HepG2 (cell line): ENCODE results near the gene NINL. TPM values are rescaled to one million over a fixed set of nuclear protein-coding genes. Genes with fewer than 3 reads are reported as not detected.

Source experiments
- CCAR2 ChIP-seq: fragments of 200-400 bp; formaldehyde crosslinking; optimal IDR thresholded peaks from 2 replicates; pipeline ENCODE3; 2018; ENCODE audit warnings: low read depth, mild to moderate bottlenecking, low read length, moderate library complexity
- CTCF ChIP-seq: sonication (generic); formaldehyde crosslinking; IDR thresholded peaks from 2 replicates; pipeline ENCODE4 v1.5.0; 2020; ENCODE audit warnings: mild to moderate bottlenecking, missing genetic modification reagents, moderate library complexity
- EZH2 ChIP-seq: conservative IDR thresholded peaks from 2 replicates; pipeline ENCODE4 v1.6.1; 2012; ENCODE audit warnings: mild to moderate bottlenecking, low read depth, low read length, moderate library complexity
- GATAD1 ChIP-seq: IDR thresholded peaks from 2 replicates; pipeline ENCODE4 v1.6.1; 2016; ENCODE audit warnings: missing genetic modification reagents, missing compliant biosample characterization
- KDM2A ChIP-seq: sonication (generic); formaldehyde crosslinking; IDR thresholded peaks from 2 replicates; pipeline ENCODE4 v1.4.0; 2020; ENCODE audit warnings: low read depth, missing genetic modification reagents, borderline replicate concordance
- NFIC ChIP-seq: IDR thresholded peaks from 2 replicates; pipeline ENCODE4 v1.6.1; 2012; ENCODE audit warnings: mild to moderate bottlenecking, low read length, inconsistent platforms
- TFDP1 ChIP-seq: IDR thresholded peaks from 2 replicates; pipeline ENCODE4 v1.6.1; 2016; ENCODE audit warnings: missing compliant biosample characterization, missing genetic modification reagents, borderline replicate concordance
- XRCC5 ChIP-seq: fragments of 200-400 bp; formaldehyde crosslinking; optimal IDR thresholded peaks from 2 replicates; pipeline ENCODE3; 2017; ENCODE audit warnings: mild to moderate bottlenecking, low read length
- ZFP37 ChIP-seq: sonication (generic); formaldehyde crosslinking; IDR thresholded peaks from 2 replicates; pipeline ENCODE4 v1.4.0; 2020; ENCODE audit warnings: missing genetic modification reagents, borderline replicate concordance
- ZMYM2 ChIP-seq: sonication (generic); formaldehyde crosslinking; IDR thresholded peaks from 2 replicates; pipeline ENCODE4 v1.8.0; 2022; ENCODE audit warnings: mild to moderate bottlenecking, missing genetic modification reagents
- ZNF251 ChIP-seq: sonication (generic); formaldehyde crosslinking; IDR thresholded peaks from 2 replicates; pipeline ENCODE4 v1.9.0; 2021; ENCODE audit warnings: mild to moderate bottlenecking, missing genetic modification reagents
- ZNF546 ChIP-seq: sonication (generic); formaldehyde crosslinking; conservative IDR thresholded peaks from 2 replicates; pipeline ENCODE4 v1.8.1; 2023; ENCODE audit warnings: mild to moderate bottlenecking, missing genetic modification reagents
- ZNF619 ChIP-seq: sonication (generic); formaldehyde crosslinking; IDR thresholded peaks from 2 replicates; pipeline ENCODE4 v1.4.0; 2020; ENCODE audit warnings: mild to moderate bottlenecking, missing genetic modification reagents
- ZNF691 ChIP-seq: sonication (generic); formaldehyde crosslinking; IDR thresholded peaks from 2 replicates; pipeline ENCODE4 v1.4.0; 2020; ENCODE audit warnings: missing genetic modification reagents, low read depth, mild to moderate bottlenecking, borderline replicate concordance
- ZNF768 ChIP-seq: sonication (generic); formaldehyde crosslinking; IDR thresholded peaks from 2 replicates; pipeline ENCODE4 v1.4.0; 2020; ENCODE audit warnings: missing genetic modification reagents
- polyA plus RNA-seq, 8 experiments: library from polyadenylated mRNA; depleted of rRNA in 3 of 8; stranded (reverse) in 7 of 8; unstranded in 1 of 8; fragments of >200 nt; fragmentation: Illumina TruSeq in 4 of 8; extraction: Trizol in 4 of 8; gene quantifications; 2 replicates each; pipeline versions ENCODE4 v1.2.1 to v1.2.3, GENCODE V29; 2011 to 2016; ENCODE audit warnings: low read depth in 4 of 8, missing spikeins in 1 of 8, mixed read lengths in 1 of 8; ENCODE audit not compliant: insufficient read depth in 1 of 8
- total RNA-seq, 5 experiments: library from RNA; depleted of rRNA; stranded (reverse); fragments of >200 nt; fragmentation: Illumina TruSeq; extraction: Trizol; gene quantifications; 2 replicates each; pipeline ENCODE4 v1.2.3, GENCODE V29; 2016; ENCODE audit warnings: low read depth in 1 of 5
- TF ChIP-seq, protein P1 (sequence below): IDR thresholded peaks from 2 replicates; pipeline ENCODE4 v1.4.0; 2020; ENCODE audit warnings: mild to moderate bottlenecking, missing genetic modification reagents
- TF ChIP-seq, protein P2 (sequence below): sonication (generic); formaldehyde crosslinking; IDR thresholded peaks from 2 replicates; pipeline ENCODE4 v1.9.0; 2021; ENCODE audit warnings: missing genetic modification reagents, mild to moderate bottlenecking, borderline replicate concordance
- TF ChIP-seq, protein P3 (sequence below): sonication (generic); formaldehyde crosslinking; IDR thresholded peaks from 2 replicates; pipeline ENCODE4 v1.8.0; 2023; ENCODE audit warnings: mild to moderate bottlenecking, missing genetic modification reagents

Gene NINL
- total and polyA plus RNA-seq, 2 of the 13 experiments (the other 11 are each of a cell fraction or from before 2014, with no cell fraction given): 32.3 to 34.3 TPM

DNA sequence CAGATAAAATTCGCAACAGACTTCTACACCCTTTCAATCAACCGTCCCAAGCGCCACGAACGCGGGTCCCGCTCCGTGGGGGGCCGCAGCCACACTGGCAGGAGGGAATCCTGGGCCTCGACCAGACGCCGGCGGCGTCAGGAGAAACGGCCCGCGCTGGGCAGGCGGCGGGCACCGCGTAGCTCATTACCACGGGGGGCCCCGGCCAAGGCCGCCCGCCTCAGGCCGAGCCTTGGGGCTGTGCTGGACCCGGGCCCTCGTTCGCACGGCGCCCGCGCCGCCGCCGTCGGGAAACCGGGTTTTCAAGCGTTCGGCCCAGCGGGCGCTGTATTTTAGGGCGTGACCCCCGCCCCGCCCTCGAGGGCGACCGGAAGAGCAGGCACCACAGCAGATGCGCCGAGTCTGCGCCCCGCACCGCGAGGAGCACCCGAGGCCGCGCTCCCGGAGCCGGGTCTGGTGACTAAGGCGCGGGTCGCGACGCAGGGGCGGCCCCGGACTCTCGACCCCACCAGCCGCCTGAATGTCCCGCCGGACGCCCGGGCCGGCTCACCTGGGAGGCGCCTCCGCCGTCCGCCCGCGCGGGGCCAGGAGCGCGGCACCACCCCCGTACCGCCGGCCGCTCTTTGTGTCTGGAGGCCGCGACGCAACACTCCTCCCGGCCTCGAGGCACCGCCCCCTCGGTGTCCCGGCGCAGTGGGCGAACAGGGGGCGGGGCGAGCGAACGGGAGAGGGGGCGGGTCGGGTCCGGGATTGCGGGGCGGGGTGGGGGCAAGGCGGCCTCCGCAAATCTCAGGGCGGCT lies at the start of gene NINL (continued):
- peak; percentile 65 for TF ChIP-seq KDM2A (CRISPR knock-in tag)
- peak; percentile 65; the same call in 1 of the 2 replicates for TF ChIP-seq ZNF691
- no peak for TF ChIP-seq ZNF251 (CRISPR knock-in tag)
- peak; percentile 70; the same call in 1 of the 2 replicates for TF ChIP-seq ZNF546 (CRISPR knock-in tag)
- peak; percentile 60 for TF ChIP-seq TFDP1 (CRISPR knock-in tag)
- peak; percentile 45; the same call in 1 of the 2 replicates for TF ChIP-seq GATAD1 (CRISPR knock-in tag)
- no peak for TF ChIP-seq ZMYM2
- TF ChIP-seq ZNF619: peak; percentile 81; the same call in 1 of the 2 replicates
- TF ChIP-seq, protein P1, sequence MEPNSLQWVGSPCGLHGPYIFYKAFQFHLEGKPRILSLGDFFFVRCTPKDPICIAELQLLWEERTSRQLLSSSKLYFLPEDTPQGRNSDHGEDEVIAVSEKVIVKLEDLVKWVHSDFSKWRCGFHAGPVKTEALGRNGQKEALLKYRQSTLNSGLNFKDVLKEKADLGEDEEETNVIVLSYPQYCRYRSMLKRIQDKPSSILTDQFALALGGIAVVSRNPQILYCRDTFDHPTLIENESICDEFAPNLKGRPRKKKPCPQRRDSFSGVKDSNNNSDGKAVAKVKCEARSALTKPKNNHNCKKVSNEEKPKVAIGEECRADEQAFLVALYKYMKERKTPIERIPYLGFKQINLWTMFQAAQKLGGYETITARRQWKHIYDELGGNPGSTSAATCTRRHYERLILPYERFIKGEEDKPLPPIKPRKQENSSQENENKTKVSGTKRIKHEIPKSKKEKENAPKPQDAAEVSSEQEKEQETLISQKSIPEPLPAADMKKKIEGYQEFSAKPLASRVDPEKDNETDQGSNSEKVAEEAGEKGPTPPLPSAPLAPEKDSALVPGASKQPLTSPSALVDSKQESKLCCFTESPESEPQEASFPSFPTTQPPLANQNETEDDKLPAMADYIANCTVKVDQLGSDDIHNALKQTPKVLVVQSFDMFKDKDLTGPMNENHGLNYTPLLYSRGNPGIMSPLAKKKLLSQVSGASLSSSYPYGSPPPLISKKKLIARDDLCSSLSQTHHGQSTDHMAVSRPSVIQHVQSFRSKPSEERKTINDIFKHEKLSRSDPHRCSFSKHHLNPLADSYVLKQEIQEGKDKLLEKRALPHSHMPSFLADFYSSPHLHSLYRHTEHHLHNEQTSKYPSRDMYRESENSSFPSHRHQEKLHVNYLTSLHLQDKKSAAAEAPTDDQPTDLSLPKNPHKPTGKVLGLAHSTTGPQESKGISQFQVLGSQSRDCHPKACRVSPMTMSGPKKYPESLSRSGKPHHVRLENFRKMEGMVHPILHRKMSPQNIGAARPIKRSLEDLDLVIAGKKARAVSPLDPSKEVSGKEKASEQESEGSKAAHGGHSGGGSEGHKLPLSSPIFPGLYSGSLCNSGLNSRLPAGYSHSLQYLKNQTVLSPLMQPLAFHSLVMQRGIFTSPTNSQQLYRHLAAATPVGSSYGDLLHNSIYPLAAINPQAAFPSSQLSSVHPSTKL: peak; percentile 21
- TF ChIP-seq XRCC5: no peak
- peak; percentile 89; the same call in 1 of the 2 replicates for TF ChIP-seq ZNF768
- TF ChIP-seq, protein P2, sequence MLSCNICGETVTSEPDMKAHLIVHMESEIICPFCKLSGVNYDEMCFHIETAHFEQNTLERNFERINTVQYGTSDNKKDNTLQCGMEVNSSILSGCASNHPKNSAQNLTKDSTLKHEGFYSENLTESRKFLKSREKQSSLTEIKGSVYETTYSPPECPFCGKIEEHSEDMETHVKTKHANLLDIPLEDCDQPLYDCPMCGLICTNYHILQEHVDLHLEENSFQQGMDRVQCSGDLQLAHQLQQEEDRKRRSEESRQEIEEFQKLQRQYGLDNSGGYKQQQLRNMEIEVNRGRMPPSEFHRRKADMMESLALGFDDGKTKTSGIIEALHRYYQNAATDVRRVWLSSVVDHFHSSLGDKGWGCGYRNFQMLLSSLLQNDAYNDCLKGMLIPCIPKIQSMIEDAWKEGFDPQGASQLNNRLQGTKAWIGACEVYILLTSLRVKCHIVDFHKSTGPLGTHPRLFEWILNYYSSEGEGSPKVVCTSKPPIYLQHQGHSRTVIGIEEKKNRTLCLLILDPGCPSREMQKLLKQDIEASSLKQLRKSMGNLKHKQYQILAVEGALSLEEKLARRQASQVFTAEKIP (CRISPR knock-in tag): no peak
- TF ChIP-seq, protein P3, sequence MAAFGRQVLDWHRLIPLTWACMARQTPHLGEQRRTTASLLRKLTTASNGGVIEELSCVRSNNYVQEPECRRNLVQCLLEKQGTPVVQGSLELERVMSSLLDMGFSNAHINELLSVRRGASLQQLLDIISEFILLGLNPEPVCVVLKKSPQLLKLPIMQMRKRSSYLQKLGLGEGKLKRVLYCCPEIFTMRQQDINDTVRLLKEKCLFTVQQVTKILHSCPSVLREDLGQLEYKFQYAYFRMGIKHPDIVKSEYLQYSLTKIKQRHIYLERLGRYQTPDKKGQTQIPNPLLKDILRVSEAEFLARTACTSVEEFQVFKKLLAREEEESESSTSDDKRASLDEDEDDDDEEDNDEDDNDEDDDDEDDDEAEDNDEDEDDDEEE (CRISPR knock-in tag): peak; percentile 95
- TF ChIP-seq ZFP37 (CRISPR knock-in tag): 0 out of 2 replicates have a peak, but pooled peaks have one; percentile 38
- TF ChIP-seq NFIC: no peak; the same call in 1 of the 2 replicates
- no peak for TF ChIP-seq CCAR2
- TF ChIP-seq EZH2: no peak
- peak; percentile 19; the same call in 1 of the 2 replicates for TF ChIP-seq CTCF
